ENCODE measurements around the gene BRAT1.

The BRAT1 gene

DNA sequence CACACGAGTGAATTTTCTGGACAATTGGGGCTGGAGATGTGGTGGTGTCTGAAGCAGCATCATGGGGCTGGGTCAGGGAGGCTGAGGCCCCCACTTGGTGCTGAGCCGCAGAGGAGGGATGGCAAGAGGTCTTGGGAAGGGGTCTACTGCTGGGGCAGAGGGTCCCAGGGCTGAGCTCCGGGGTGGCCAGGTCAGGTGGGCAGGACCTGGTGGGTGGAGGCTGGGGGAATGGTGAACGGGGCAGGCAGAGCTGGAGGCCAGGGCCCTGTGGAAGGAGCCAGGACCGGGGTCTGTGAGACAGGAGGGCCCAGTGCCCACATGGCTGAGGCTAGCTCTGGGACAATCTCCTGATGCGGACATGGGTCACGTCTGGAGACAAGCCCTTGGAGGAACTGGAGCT, 56.1 kb downstream of the BRAT1 start:
- H3K4me3 ChIP-seq (ENCODE audit: low read depth, low read length) = no peak overlapping the region
- TF ChIP-seq, protein P1, sequence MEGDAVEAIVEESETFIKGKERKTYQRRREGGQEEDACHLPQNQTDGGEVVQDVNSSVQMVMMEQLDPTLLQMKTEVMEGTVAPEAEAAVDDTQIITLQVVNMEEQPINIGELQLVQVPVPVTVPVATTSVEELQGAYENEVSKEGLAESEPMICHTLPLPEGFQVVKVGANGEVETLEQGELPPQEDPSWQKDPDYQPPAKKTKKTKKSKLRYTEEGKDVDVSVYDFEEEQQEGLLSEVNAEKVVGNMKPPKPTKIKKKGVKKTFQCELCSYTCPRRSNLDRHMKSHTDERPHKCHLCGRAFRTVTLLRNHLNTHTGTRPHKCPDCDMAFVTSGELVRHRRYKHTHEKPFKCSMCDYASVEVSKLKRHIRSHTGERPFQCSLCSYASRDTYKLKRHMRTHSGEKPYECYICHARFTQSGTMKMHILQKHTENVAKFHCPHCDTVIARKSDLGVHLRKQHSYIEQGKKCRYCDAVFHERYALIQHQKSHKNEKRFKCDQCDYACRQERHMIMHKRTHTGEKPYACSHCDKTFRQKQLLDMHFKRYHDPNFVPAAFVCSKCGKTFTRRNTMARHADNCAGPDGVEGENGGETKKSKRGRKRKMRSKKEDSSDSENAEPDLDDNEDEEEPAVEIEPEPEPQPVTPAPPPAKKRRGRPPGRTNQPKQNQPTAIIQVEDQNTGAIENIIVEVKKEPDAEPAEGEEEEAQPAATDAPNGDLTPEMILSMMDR (IDR thresholded peaks at IDR 0.05; ENCODE audit: control insufficient read depth, extremely low read depth, insufficient read depth) = no peak
- no peak for DNase-seq (ENCODE audit: low read depth)

DNA sequence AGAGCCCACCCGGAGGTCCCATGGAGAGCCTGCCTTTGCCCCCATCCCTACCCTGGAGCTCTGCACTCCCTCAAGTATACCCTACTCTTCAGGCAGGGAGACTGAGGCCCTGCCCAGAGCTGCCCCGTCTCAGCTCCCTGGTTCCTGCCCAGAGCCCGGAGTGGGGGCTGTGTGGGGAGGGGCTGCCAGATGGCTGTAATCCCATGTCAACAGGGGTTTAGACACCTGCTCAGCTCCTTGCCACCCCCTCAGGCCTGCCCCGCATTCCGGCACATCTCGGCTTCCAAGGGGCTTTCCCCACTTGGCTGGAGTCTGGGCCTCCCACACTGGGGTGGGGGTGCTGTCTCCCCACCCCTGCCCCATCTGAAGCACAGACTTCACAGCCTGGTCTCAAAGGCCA, 56.6 kb downstream of the BRAT1 start:
- DNase-seq (ENCODE audit: low read depth) = no peak
- H3K4me3 ChIP-seq (ENCODE audit: low read depth, low read length) = no peak overlapping the region
- TF ChIP-seq, protein P1 (IDR thresholded peaks at IDR 0.05; ENCODE audit: control insufficient read depth, extremely low read depth, insufficient read depth) = no peak

GRCh38 chr7:2497500-2498336, 57.6 kb downstream of the BRAT1 start:
- H3K4me3 ChIP-seq (ENCODE audit: low read depth, low read length) = no peak overlapping the region
- DNase-seq (ENCODE audit: low read depth) = no peak
- TF ChIP-seq, protein P1 (IDR thresholded peaks at IDR 0.05; ENCODE audit: control insufficient read depth, extremely low read depth, insufficient read depth) = no peak

- TF ChIP-seq, protein P1 (IDR thresholded peaks at IDR 0.05; ENCODE audit: control insufficient read depth, extremely low read depth, insufficient read depth) = no peak
These were observed 58.3 kb downstream of the BRAT1 start for GRCh38 chr7:2497065-2497464.

GRCh38 chr7:2496375-2496774, 58.9 kb downstream of the BRAT1 start:
- H3K4me3 ChIP-seq (ENCODE audit: low read depth, low read length) = no peak overlapping the region
- DNase-seq (ENCODE audit: low read depth) = no peak
- TF ChIP-seq, protein P1 (IDR thresholded peaks at IDR 0.05; ENCODE audit: control insufficient read depth, extremely low read depth, insufficient read depth) = no peak

More at GRCh38 chr7:2497065-2497464, 58.3 kb downstream of the BRAT1 start:
- no peak overlapping the region for H3K4me3 ChIP-seq (ENCODE audit: low read depth, low read length)
- DNase-seq (ENCODE audit: low read depth) = no peak

GRCh38 chr7:2495418-2496299, 59.7 kb downstream of the BRAT1 start:
- no peak for DNase-seq (ENCODE audit: low read depth)
- TF ChIP-seq, protein P1 (IDR thresholded peaks at IDR 0.05; ENCODE audit: control insufficient read depth, extremely low read depth, insufficient read depth) = no peak

More at GRCh38 chr7:2495418-2496299, 59.7 kb downstream of the BRAT1 start:
- no peak overlapping the region for H3K4me3 ChIP-seq (ENCODE audit: low read depth, low read length)
